ENCODE results near the gene TRPV3. TPM values are rescaled to one million over a fixed set of nuclear protein-coding genes. Genes with fewer than 3 reads are reported as not detected.

The TRPV3 gene
- total RNA-seq, 2 experiments from 2014 or later = 0.06 TPM; not detected in 1

DNA sequence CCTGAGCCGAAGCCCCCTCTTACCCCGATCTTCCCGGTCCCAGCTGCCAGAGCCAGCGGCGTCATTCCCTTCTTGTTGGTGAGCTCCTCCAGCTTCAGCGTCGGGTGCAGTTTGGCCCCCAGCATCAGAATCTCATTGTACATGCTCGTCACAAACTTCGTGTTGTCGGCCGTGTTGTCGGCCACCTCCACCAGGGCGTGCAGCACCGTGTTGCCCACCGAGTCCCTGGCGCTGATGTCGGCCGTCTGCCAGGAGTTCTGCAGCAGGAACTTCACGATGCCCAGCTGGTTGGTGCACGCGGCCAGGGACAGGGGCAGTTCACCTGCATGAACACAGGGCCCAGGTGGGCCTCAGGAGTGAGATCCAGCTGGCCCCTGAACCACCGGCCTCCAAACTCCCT lies 32.2 kb upstream of the TRPV3 start:
- Histone ChIP-seq H3K4me2 (ENCODE audit: low read length) (no peak overlapping the region), H3K9me2 (ENCODE audit: insufficient read depth, low read length) (no peaks in the 10 kb centered on the region), H3K9me3 (ENCODE audit: low read length) (no peaks in the 10 kb centered on the region), H3K79me2 (ENCODE audit: insufficient read depth, low read depth, low read length) (no peaks in the 10 kb centered on the region), H3K4me1 (ENCODE audit: insufficient read depth, low read length, poor library complexity, severe bottlenecking) (peaks cover 10% of the 10 kb centered on the region), H3K27ac (ENCODE audit: low read depth, low read length, poor library complexity, severe bottlenecking) (no peak overlapping the region), H4K20me1 (ENCODE audit: insufficient read depth, low read length) (no peaks in the 10 kb centered on the region), H3K36me3 (ENCODE audit: insufficient read depth, low read length) (no peaks in the 10 kb centered on the region), H2AFZ (ENCODE audit: low read length) (no peak overlapping the region), H3K4me3 (ENCODE audit: low read depth, low read length, poor library complexity, severe bottlenecking) (no peak overlapping the region)
- BruUV-seq (replicated peaks) = no TSS peak
- TF ChIP-seq EZH2phosphoT487 (IDR thresholded peaks at IDR 0.05; ENCODE audit: borderline replicate concordance, low read depth, low read length) (no peak), CTCF (conservative IDR thresholded peaks at IDR 0.05; ENCODE audit: low read length) (no peak)
- intact Hi-C loops (cut with micrococcal nuclease; ENCODE audit: unreplicated experiment) = no loop called here
- DNase-seq (ENCODE audit: low spot score) = no peak
- CTCF ChIA-PET (ENCODE audit: unreplicated experiment) = no interaction called here
- POLR2A ChIA-PET = interaction anchor here (0.9 kb wide), 1 partner anchor 46 kb away, joined by 3 read pairs; the partner anchor contains the start of genes CTNS and SHPK

- Histone ChIP-seq H3K9me3 (ENCODE audit: low read length) (no peaks in the 10 kb centered on the region), H3K36me3 (ENCODE audit: insufficient read depth, low read length) (no peaks in the 10 kb centered on the region), H3K4me1 (ENCODE audit: insufficient read depth, low read length, poor library complexity, severe bottlenecking) (peaks cover 10% of the 10 kb centered on the region), H3K9me2 (ENCODE audit: insufficient read depth, low read length) (no peaks in the 10 kb centered on the region), H3K79me2 (ENCODE audit: insufficient read depth, low read depth, low read length) (no peaks in the 10 kb centered on the region), H3K4me3 (ENCODE audit: low read depth, low read length, poor library complexity, severe bottlenecking) (no peak overlapping the region), H3K4me2 (ENCODE audit: low read length) (no peak overlapping the region), H4K20me1 (ENCODE audit: insufficient read depth, low read length) (no peaks in the 10 kb centered on the region), H2AFZ (ENCODE audit: low read length) (no peak overlapping the region), H3K27ac (ENCODE audit: low read depth, low read length, poor library complexity, severe bottlenecking) (no peak overlapping the region)
- TF ChIP-seq EZH2phosphoT487 (IDR thresholded peaks at IDR 0.05; ENCODE audit: borderline replicate concordance, low read depth, low read length) (no peak), CTCF (conservative IDR thresholded peaks at IDR 0.05; ENCODE audit: low read length) (no peak)
- POLR2A ChIA-PET = no interaction called here
- no peak for DNase-seq (ENCODE audit: low spot score)
- no TSS peak for BruUV-seq (replicated peaks)
- intact Hi-C loops (cut with micrococcal nuclease; ENCODE audit: unreplicated experiment) = no loop called here
- CTCF ChIA-PET (ENCODE audit: unreplicated experiment) = no interaction called here
Measured at GRCh38 chr17:3585826-3586225, 28.2 kb upstream of the TRPV3 start.

- ChIA-PET CTCF (ENCODE audit: unreplicated experiment) (no interaction called here), POLR2A (no interaction called here)
- Histone ChIP-seq H3K9me2 (ENCODE audit: insufficient read depth, low read length) (no peaks in the 10 kb centered on the region), H3K79me2 (ENCODE audit: insufficient read depth, low read depth, low read length) (no peaks in the 10 kb centered on the region), H3K9me3 (ENCODE audit: low read length) (no peaks in the 10 kb centered on the region), H4K20me1 (ENCODE audit: insufficient read depth, low read length) (no peaks in the 10 kb centered on the region), H3K4me3 (ENCODE audit: low read depth, low read length, poor library complexity, severe bottlenecking) (no peak overlapping the region), H3K36me3 (ENCODE audit: insufficient read depth, low read length) (no peaks in the 10 kb centered on the region), H2AFZ (ENCODE audit: low read length) (no peak overlapping the region), H3K4me2 (ENCODE audit: low read length) (no peak overlapping the region), H3K27ac (ENCODE audit: low read depth, low read length, poor library complexity, severe bottlenecking) (no peak overlapping the region), H3K4me1 (ENCODE audit: insufficient read depth, low read length, poor library complexity, severe bottlenecking) (no peaks in the 10 kb centered on the region)
- no peak for DNase-seq (ENCODE audit: low spot score)
- BruUV-seq (replicated peaks) = no TSS peak
- intact Hi-C loops (cut with micrococcal nuclease; ENCODE audit: unreplicated experiment) = no loop called here
- TF ChIP-seq EZH2phosphoT487 (IDR thresholded peaks at IDR 0.05; ENCODE audit: borderline replicate concordance, low read depth, low read length) (no peak), CTCF (conservative IDR thresholded peaks at IDR 0.05; ENCODE audit: low read length) (no peak)
Measured at GRCh38 chr17:3583456-3583855, 25.8 kb upstream of the TRPV3 start.

Measured in OCI-LY7 (cell line).